Astrocyte (in vitro differentiated cells and primary cell): ENCODE data around the gene C22orf39. TPM values are rescaled to one million over a fixed set of nuclear protein-coding genes. Genes with fewer than 3 reads are reported as not detected.

Source experiments
- DNase-seq: peaks from one replicate; pipeline ENCODE4 v3.0.0-alpha.2; 2010; ENCODE audit warnings: low read depth
- FAIRE-seq: peaks from 2 replicates; lab custom pipeline; 2011; peaks lifted over from hg19 to GRCh38; lab: Jason Lieb, UNC
- H2AFZ ChIP-seq: 2 replicates; pipeline ENCODE4 v1.6.0; 2012; ENCODE audit warnings: low read depth, low read length, inconsistent platforms
- H3K27ac ChIP-seq: 2 replicates; pipeline ENCODE4 v1.5.1; 2011; ENCODE audit warnings: low read depth, low read length, inconsistent platforms
- H3K27me3 ChIP-seq: 2 replicates; pipeline ENCODE4 v1.6.0; 2011; ENCODE audit warnings: low read length, inconsistent platforms; ENCODE audit not compliant: insufficient read depth
- H3K36me3 ChIP-seq: 2 replicates; pipeline ENCODE4 v1.5.1; 2011; ENCODE audit warnings: low read length, inconsistent platforms; ENCODE audit not compliant: insufficient read depth
- H3K4me1 ChIP-seq: 2 replicates; pipeline ENCODE4 v1.5.1; 2011; ENCODE audit warnings: low read length, inconsistent platforms; ENCODE audit not compliant: insufficient read depth
- H3K4me2 ChIP-seq: 2 replicates; pipeline ENCODE4 v1.6.0; 2012; ENCODE audit warnings: low read length, inconsistent platforms
- H3K4me3 ChIP-seq: 2 replicates; pipeline ENCODE4 v1.5.1; 2011; ENCODE audit warnings: low read depth, mild to moderate bottlenecking, low read length, inconsistent platforms; ENCODE audit not compliant: insufficient read depth
- H3K79me2 ChIP-seq: 2 replicates; pipeline ENCODE4 v1.6.0; 2012; ENCODE audit warnings: mild to moderate bottlenecking, low read length, inconsistent platforms; ENCODE audit not compliant: insufficient read depth
- H3K9ac ChIP-seq: 2 replicates; pipeline ENCODE4 v1.6.0; 2012; ENCODE audit warnings: mild to moderate bottlenecking, low read length, inconsistent platforms
- H3K9me3 ChIP-seq: 2 replicates; pipeline ENCODE4 v1.5.1; 2012; ENCODE audit warnings: low read depth, mild to moderate bottlenecking, low read length, inconsistent platforms; ENCODE audit not compliant: insufficient read depth
- H4K20me1 ChIP-seq: 2 replicates; pipeline ENCODE4 v1.6.0; 2012; ENCODE audit warnings: low read length, inconsistent platforms; ENCODE audit not compliant: insufficient read depth
- H3K27ac Mint-ChIP-seq: one replicate; pipeline ENCODE4 v1.8.0; 2021; ENCODE audit warnings: mild to moderate bottlenecking, mixed read lengths; ENCODE audit not compliant: unreplicated experiment
- H3K27me3 Mint-ChIP-seq: one replicate; pipeline ENCODE4 v1.8.0; 2021; ENCODE audit warnings: low read depth, mixed read lengths; ENCODE audit not compliant: unreplicated experiment
- H3K36me3 Mint-ChIP-seq: one replicate; pipeline ENCODE4 v1.8.0; 2021; ENCODE audit warnings: low read depth, mixed read lengths; ENCODE audit not compliant: unreplicated experiment
- H3K4me1 Mint-ChIP-seq: one replicate; pipeline ENCODE4 v1.8.0; 2021; ENCODE audit warnings: low read depth, mixed read lengths; ENCODE audit not compliant: unreplicated experiment
- H3K4me3 Mint-ChIP-seq: one replicate; pipeline ENCODE4 v1.8.0; 2021; ENCODE audit warnings: mild to moderate bottlenecking, moderate library complexity, mixed read lengths; ENCODE audit not compliant: unreplicated experiment
- H3K9me3 Mint-ChIP-seq: one replicate; pipeline ENCODE4 v1.8.0; 2021; ENCODE audit warnings: mild to moderate bottlenecking, mixed read lengths; ENCODE audit not compliant: unreplicated experiment
- CTCF ChIP-seq: IDR thresholded peaks from 2 replicates; pipeline ENCODE4 v1.5.1; 2011; ENCODE audit warnings: low read depth, mild to moderate bottlenecking, inconsistent platforms, low read length, moderate library complexity; ENCODE audit not compliant: insufficient read depth
- EZH2 ChIP-seq: IDR thresholded peaks from 2 replicates; pipeline ENCODE4 v1.6.1; 2012; ENCODE audit warnings: mild to moderate bottlenecking, low read length, inconsistent platforms; ENCODE audit not compliant: insufficient read depth
- total RNA-seq: library from RNA; stranded (reverse); gene quantifications from 2 replicates; pipeline ENCODE4 v1.2.1, GENCODE V29; 2021

C22orf39 gene
- total RNA-seq, 1 donor from 2014 or later, result 14.5 TPM

GRCh38 chr22:19453718-19454117 lies 6.2 kb upstream of the C22orf39 start:
- Histone ChIP-seq H3K79me2 (no peaks in the 10 kb centered on the region), H3K4me1 (peaks cover 8% of the 10 kb centered on the region), H3K4me3 (no peak overlapping the region), H3K9ac (no peak overlapping the region), H3K9me3 (no peaks in the 10 kb centered on the region), H3K36me3 (peaks cover 69% of the 10 kb centered on the region), H2AFZ (no peak overlapping the region), H3K27ac (no peak overlapping the region), H4K20me1 (peaks cover 11% of the 10 kb centered on the region), H3K4me2 (no peak overlapping the region), H3K27me3 (no peaks in the 10 kb centered on the region)
- FAIRE-seq (no peak), DNase-seq (no peak)
- Mint-ChIP-seq H3K4me1 (peaks cover 3% of the 10 kb centered on the region), H3K36me3 (peaks cover 31% of the 10 kb centered on the region), H3K27me3 (no peaks in the 10 kb centered on the region), H3K4me3 (no peak overlapping the region), H3K27ac (no peak overlapping the region), H3K9me3 (no peaks in the 10 kb centered on the region)
- TF ChIP-seq CTCF (no peak), EZH2 (no peak)

GRCh38 chr22:19451570-19451969 lies 4.1 kb upstream of the C22orf39 start:
- H3K36me3 ChIP-seq, result peaks cover 56% of the 10 kb centered on the region
- H3K9me3 Mint-ChIP-seq, result no peaks in the 10 kb centered on the region
- DNase-seq, result no peak
- H3K27ac Mint-ChIP-seq, result no peak overlapping the region
- no peak overlapping the region for H3K27ac ChIP-seq
- TF ChIP-seq CTCF (no peak), EZH2 (no peak)
- peaks cover 9% of the 10 kb centered on the region for H3K79me2 ChIP-seq
- no peak overlapping the region for H3K4me3 ChIP-seq
- H4K20me1 ChIP-seq, result peaks cover 15% of the 10 kb centered on the region
- no peaks in the 10 kb centered on the region for H3K27me3 ChIP-seq
- H3K4me1 ChIP-seq, result peaks cover 14% of the 10 kb centered on the region
- peaks cover 27% of the 10 kb centered on the region for H3K36me3 Mint-ChIP-seq
- peaks cover 9% of the 10 kb centered on the region for H3K4me1 Mint-ChIP-seq
- H2AFZ ChIP-seq, result no peak overlapping the region
- no peak overlapping the region for H3K9ac ChIP-seq
- no peak for FAIRE-seq
- no peak overlapping the region for H3K4me2 ChIP-seq
- H3K27me3 Mint-ChIP-seq, result no peaks in the 10 kb centered on the region
- no peaks in the 10 kb centered on the region for H3K9me3 ChIP-seq
- H3K4me3 Mint-ChIP-seq, result no peak overlapping the region

GRCh38 chr22:19450363-19451175 lies 3.1 kb upstream of the C22orf39 start:
- DNase-seq (no peak), FAIRE-seq (no peak)
- H3K27ac ChIP-seq, result no peak overlapping the region
- no peaks in the 10 kb centered on the region for H3K9me3 ChIP-seq
- peaks cover 48% of the 10 kb centered on the region for H3K36me3 ChIP-seq
- no peak for TF ChIP-seq EZH2
- TF ChIP-seq CTCF, result no peak
- H4K20me1 ChIP-seq, result peaks cover 15% of the 10 kb centered on the region
- Mint-ChIP-seq H3K36me3 (peaks cover 18% of the 10 kb centered on the region), H3K9me3 (no peaks in the 10 kb centered on the region), H3K4me1 (peaks cover 11% of the 10 kb centered on the region), H3K4me3 (no peak overlapping the region), H3K27ac (no peak overlapping the region), H3K27me3 (no peaks in the 10 kb centered on the region)
- H3K4me1 ChIP-seq, result peaks cover 8% of the 10 kb centered on the region
- H3K4me3 ChIP-seq, result no peak overlapping the region
- no peaks in the 10 kb centered on the region for H3K27me3 ChIP-seq
- H2AFZ ChIP-seq, result no peak overlapping the region
- no peak overlapping the region for H3K9ac ChIP-seq
- peaks cover 19% of the 10 kb centered on the region for H3K79me2 ChIP-seq
- no peak overlapping the region for H3K4me2 ChIP-seq
